ENCODE data around the gene INTS2. TPM values are rescaled to one million over a fixed set of nuclear protein-coding genes. Genes with fewer than 3 reads are reported as not detected.

Gene INTS2
- total RNA-seq, 1 donor from 2014 or later: 13.3 TPM

DNA sequence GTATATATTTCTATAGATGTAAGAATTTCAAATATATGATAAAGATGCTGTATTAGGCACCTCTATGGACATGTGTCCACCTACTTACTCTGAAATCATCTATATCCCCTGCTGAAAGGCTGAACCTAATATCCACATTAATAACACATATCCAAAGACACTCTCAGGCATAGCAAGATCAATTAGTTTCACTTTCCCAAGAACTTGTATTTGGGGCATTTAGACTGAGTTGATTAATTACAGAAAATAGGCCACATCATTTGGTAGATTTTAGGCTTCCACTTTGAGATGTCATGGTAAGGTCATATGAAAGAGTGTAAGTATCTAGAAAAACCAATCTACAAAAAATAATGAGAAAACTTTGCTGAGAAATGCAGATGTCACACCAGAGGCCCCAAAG lies 109.6 kb downstream of the INTS2 start:
- Histone ChIP-seq H3K27me3 (ENCODE audit: control insufficient read depth, insufficient read depth, low read length) (no peaks in the 10 kb centered on the region), H3K36me3 (ENCODE audit: control insufficient read depth, insufficient read depth, low read length) (no peaks in the 10 kb centered on the region), H3K4me3 (ENCODE audit: low read depth, low read length) (no peak overlapping the region)
- TF ChIP-seq CTCF (IDR thresholded peaks at IDR 0.05; ENCODE audit: insufficient read depth, low read length, poor library complexity, severe bottlenecking): no peak
- DNase-seq (ENCODE audit: low read depth): no peak

GRCh38 chr17:61817452-61817851 lies 110.3 kb downstream of the INTS2 start:
- DNase-seq (ENCODE audit: low read depth): no peak
- H3K4me3 ChIP-seq (ENCODE audit: low read depth, low read length): no peak overlapping the region
- H3K36me3 ChIP-seq (ENCODE audit: control insufficient read depth, insufficient read depth, low read length): no peaks in the 10 kb centered on the region
- H3K27me3 ChIP-seq (ENCODE audit: control insufficient read depth, insufficient read depth, low read length): no peaks in the 10 kb centered on the region
- no peak for TF ChIP-seq CTCF (IDR thresholded peaks at IDR 0.05; ENCODE audit: insufficient read depth, low read length, poor library complexity, severe bottlenecking)

DNA sequence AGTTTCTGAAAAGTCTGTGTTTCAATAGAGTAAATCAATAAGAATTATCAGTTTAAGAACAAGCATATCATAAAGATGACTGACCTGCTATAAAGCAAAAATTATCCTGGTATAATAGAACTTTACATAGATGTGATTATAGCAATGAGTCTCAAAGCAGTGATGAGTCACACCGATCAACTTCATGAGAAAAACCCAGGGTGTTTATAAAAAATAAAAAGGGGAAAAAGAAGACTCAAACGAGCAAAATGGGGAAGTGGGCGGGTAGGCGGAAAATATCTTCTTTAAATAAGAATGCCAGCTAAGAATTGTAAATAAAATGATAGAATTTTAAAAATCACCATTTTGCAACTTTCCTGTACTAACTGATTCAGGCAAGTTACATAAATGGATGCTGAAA lies 111.2 kb downstream of the INTS2 start:
- DNase-seq (ENCODE audit: low read depth): no peak

DNA sequence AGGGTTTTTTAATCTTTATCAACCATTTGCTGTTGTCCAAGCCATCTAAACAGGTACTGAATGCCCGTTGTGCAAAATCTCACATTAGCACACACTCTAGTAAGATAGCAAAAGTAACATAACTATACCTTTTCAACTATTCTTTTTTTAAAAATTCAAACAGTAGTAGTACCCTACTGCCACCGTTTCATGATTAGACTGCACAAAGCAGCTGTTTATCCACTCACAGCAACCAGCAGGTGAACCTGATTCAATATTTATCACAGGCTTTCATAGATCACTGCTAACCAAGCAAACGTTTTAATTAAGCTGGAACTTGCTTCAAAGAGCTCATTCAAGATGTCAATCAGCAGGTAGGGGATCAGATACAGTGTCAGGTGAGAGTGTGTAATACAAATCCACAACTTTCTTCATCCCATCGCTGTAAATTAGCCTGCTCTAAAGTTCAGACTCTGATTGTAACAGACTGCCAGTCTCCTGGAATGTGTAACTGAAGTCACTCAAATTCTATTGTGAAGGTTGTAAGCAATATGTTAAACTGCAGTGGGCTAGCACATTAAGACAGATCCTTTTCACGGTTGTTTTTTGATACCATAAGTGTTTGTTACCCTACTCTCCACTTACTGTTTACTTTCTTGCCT lies 111.8 kb downstream of the INTS2 start:
- DNase-seq (ENCODE audit: low read depth): no peak
- no peak for TF ChIP-seq CTCF (IDR thresholded peaks at IDR 0.05; ENCODE audit: insufficient read depth, low read length, poor library complexity, severe bottlenecking)
- Histone ChIP-seq H3K27me3 (ENCODE audit: control insufficient read depth, insufficient read depth, low read length) (no peaks in the 10 kb centered on the region), H3K4me3 (ENCODE audit: low read depth, low read length) (no peak overlapping the region), H3K36me3 (ENCODE audit: control insufficient read depth, insufficient read depth, low read length) (no peaks in the 10 kb centered on the region)

More for the DNA sequence above, 111.2 kb downstream of the INTS2 start:
- no peaks in the 10 kb centered on the region for H3K27me3 ChIP-seq (ENCODE audit: control insufficient read depth, insufficient read depth, low read length)
- no peaks in the 10 kb centered on the region for H3K36me3 ChIP-seq (ENCODE audit: control insufficient read depth, insufficient read depth, low read length)
- TF ChIP-seq CTCF (IDR thresholded peaks at IDR 0.05; ENCODE audit: insufficient read depth, low read length, poor library complexity, severe bottlenecking): no peak
- H3K4me3 ChIP-seq (ENCODE audit: low read depth, low read length): no peak overlapping the region

Other genes with a start within 250 kb of the INTS2 start
- gene BRIP1, start 64.5 kb downstream of the INTS2 start, total RNA-seq: 5.2 and 6.1 TPM in 2 replicates
- gene MED13, start 137.3 kb upstream of the INTS2 start, total RNA-seq: 33.8 and 34.4 TPM in 2 replicates